Body of pancreas (tissue), 4 donors: ENCODE results near the gene ACTR1A. TPM values are rescaled to one million over a fixed set of nuclear protein-coding genes. Genes with fewer than 3 reads are reported as not detected.

ENCODE experiments used
- ATAC-seq: fragments of 150-250 bp; one replicate; pipeline ENCODE4 v1.9.1; 2016
- DNase-seq, 4 donors: peaks; one replicate each; pipeline ENCODE4 v3.0.0-alpha.2; 2019
- H3K27ac ChIP-seq, 4 donors: fragments of 200-600 bp; sonication (generic); 1 replicate in 3 of 4; 2 replicates in 1 of 4; pipeline versions ENCODE4 v1.5.1 to v1.6.1; 2016 to 2019; ENCODE audit warnings: mild to moderate bottlenecking in 1 of 4, mixed read lengths in 1 of 4, moderate library complexity in 1 of 4
- H3K27me3 ChIP-seq, 2 donors: fragments of 200-600 bp; sonication (generic); one replicate each; pipeline ENCODE4 v1.6.0; 2016; ENCODE audit warnings: mild to moderate bottlenecking in 1 of 2
- H3K36me3 ChIP-seq, 2 donors: fragments of 200-600 bp; sonication (generic); replicated peaks in 1 of 2; 2 replicates each; pipeline ENCODE4 v1.5.1; 2016; ENCODE audit warnings: low read depth in 2 of 2; ENCODE audit not compliant: insufficient read depth in 1 of 2
- H3K4me1 ChIP-seq: fragments of 200-600 bp; sonication (generic); one replicate; pipeline ENCODE4 v1.6.0; 2016
- H3K4me3 ChIP-seq, 2 donors: fragments of 200-600 bp; sonication (generic); 1 replicate in 1 of 2; 2 replicates in 1 of 2; pipeline ENCODE4 v1.5.1; 2016 to 2019
- H3K9me3 ChIP-seq, 3 donors: fragments of 200-600 bp; sonication (generic); 1 replicate in 2 of 3; 2 replicates in 1 of 3; pipeline ENCODE4 v1.5.1; 2016
- POLR2A ChIP-seq, 3 donors: fragments of 450-650 bp; IDR thresholded peaks; one replicate each; pipeline ENCODE4 v1.6.1; 2016; ENCODE audit warnings: antibody characterized with exemption in 3 of 3, mild to moderate bottlenecking in 2 of 3
- WGBS, 2 donors: methylation state at CpG; one replicate each; pipeline ENCODE4 v1.1.5; 2017; 5-methylcytosine and 5-hydroxymethylcytosine counted together
- intact Hi-C: fragments of 100-400 bp; cut with DNase I; formaldehyde crosslinking; loops from one replicate; pipeline ENCODE4 v1.15.1; 2023
- total RNA-seq, 2 donors: library from RNA; depleted of rRNA; stranded (reverse); fragments of >200 nt; gene quantifications; one replicate each; pipeline ENCODE4 v1.1.0, GENCODE V29; 2016
- TF ChIP-seq, protein P1 (sequence below), 7 experiments: fragments of 450-650 bp in 4 of 7; fragments of 200-600 bp in 3 of 7; sonication (generic) in 3 of 7; IDR thresholded peaks; one replicate each; pipeline ENCODE4 v1.5.1; 2016 to 2019; ENCODE audit warnings: antibody characterized with exemption in 7 of 7

Gene ACTR1A
- total RNA-seq, 2 donors from 2014 or later, result 35.5 to 55.0 TPM

GRCh38 chr10:102515724-102516123 lies 13.2 kb upstream of the ACTR1A start:
- intact Hi-C loops, result loop anchor here (10.0 kb wide), 1 partner anchor 69 kb away; no protein-coding TSS in a partner anchor
- Histone ChIP-seq H3K36me3 (peaks cover 0 to 7% of the 10 kb centered on the region in 2 donors), H3K27ac (peak overlapping the region in 2 of 4 donors; percentile 59 to 68), H3K4me1 (peaks cover 13% of the 10 kb centered on the region), H3K4me3 (no peak overlapping the region), H3K27me3 (no peaks in the 10 kb centered on the region), H3K9me3 (no peaks in the 10 kb centered on the region)
- DNase-seq (no peak), ATAC-seq (no peak)
- no peak for TF ChIP-seq POLR2A (IDR thresholded peaks at IDR 0.05)
- 93 to 97% methylated on average over 3 of the region's 3 CpGs for WGBS, 2 donors

DNA sequence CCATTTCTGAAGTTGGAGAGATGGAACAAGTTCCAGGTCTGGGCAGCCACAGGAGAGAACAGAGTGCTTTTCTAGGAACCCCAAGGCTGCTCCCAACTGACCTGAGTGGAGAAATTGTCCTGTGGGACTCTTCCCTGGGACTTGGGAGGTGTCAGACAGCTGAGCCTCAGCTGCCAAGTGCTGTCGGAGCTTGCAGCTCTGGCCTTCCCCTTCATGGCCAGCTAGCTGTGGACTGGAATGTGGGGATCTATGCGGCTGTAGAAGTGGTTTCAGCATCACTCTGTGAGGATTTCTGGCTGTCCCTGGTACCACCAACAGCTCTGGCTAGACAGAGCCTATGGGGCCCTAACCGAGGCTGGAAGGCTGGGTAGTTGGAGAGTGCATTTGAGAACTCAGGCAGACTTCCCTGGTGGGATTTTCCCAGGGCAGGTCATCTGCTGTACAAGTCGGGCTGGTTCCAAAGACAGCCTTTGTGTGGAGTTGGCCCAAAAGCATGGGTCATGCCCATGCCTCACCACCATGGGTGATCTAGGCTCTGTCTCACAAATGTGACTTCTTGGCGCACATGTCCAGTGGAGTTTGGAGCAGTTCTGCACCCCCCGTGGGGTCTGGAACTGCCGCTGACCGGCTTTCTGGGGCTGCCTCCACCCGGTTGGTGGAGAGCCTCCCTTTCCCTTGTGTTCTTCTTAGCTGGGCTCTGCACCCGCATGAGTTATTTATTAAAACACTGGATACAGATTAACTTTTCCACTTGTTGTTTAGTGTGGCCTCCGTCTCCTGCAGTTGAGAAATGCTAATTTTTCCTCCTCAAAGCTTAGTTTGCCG lies 12.2 kb upstream of the ACTR1A start:
- peak in 2 of 4 donors; percentile 23 to 35 for DNase-seq
- TF ChIP-seq, protein P1, sequence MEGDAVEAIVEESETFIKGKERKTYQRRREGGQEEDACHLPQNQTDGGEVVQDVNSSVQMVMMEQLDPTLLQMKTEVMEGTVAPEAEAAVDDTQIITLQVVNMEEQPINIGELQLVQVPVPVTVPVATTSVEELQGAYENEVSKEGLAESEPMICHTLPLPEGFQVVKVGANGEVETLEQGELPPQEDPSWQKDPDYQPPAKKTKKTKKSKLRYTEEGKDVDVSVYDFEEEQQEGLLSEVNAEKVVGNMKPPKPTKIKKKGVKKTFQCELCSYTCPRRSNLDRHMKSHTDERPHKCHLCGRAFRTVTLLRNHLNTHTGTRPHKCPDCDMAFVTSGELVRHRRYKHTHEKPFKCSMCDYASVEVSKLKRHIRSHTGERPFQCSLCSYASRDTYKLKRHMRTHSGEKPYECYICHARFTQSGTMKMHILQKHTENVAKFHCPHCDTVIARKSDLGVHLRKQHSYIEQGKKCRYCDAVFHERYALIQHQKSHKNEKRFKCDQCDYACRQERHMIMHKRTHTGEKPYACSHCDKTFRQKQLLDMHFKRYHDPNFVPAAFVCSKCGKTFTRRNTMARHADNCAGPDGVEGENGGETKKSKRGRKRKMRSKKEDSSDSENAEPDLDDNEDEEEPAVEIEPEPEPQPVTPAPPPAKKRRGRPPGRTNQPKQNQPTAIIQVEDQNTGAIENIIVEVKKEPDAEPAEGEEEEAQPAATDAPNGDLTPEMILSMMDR (IDR thresholded peaks at IDR 0.05), result no peak
- no peak for TF ChIP-seq POLR2A (IDR thresholded peaks at IDR 0.05)
- peak; percentile 72 for ATAC-seq
- Histone ChIP-seq H3K27me3 (no peaks in the 10 kb centered on the region), H3K9me3 (no peaks in the 10 kb centered on the region), H3K36me3 (peaks cover 0 to 7% of the 10 kb centered on the region in 2 donors), H3K27ac (peak overlapping the region in 3 of 4 donors; percentile 51 to 68 (median 59)), H3K4me1 (peaks cover 13% of the 10 kb centered on the region), H3K4me3 (no peak overlapping the region)
- WGBS, 2 donors, result 52 to 72% methylated on average over 8 to 12 of the region's 12 CpGs
- intact Hi-C loops, result loop anchor here (10.0 kb wide), 1 partner anchor 70 kb away; no protein-coding TSS in a partner anchor

GRCh38 chr10:102511583-102512274 lies 9.2 kb upstream of the ACTR1A start:
- intact Hi-C loops, result loop anchor here (10.0 kb wide), 1 partner anchor 73 kb away; no protein-coding TSS in a partner anchor
- H3K27ac ChIP-seq, result no peak overlapping the region
- no peak overlapping the region for H3K4me3 ChIP-seq
- ATAC-seq (no peak), DNase-seq (peak in 1 of 4 donors; percentile 6)
- WGBS, 2 donors, result 69 to 87% methylated on average over 6 of the region's 6 CpGs
- H3K27me3 ChIP-seq, result no peaks in the 10 kb centered on the region
- peaks cover 0 to 7% of the 10 kb centered on the region in 2 donors for H3K36me3 ChIP-seq
- no peaks in the 10 kb centered on the region for H3K9me3 ChIP-seq
- peaks cover 13% of the 10 kb centered on the region for H3K4me1 ChIP-seq
- TF ChIP-seq POLR2A (IDR thresholded peaks at IDR 0.05), result no peak
- TF ChIP-seq, protein P1 (IDR thresholded peaks at IDR 0.05), result no peak

DNA sequence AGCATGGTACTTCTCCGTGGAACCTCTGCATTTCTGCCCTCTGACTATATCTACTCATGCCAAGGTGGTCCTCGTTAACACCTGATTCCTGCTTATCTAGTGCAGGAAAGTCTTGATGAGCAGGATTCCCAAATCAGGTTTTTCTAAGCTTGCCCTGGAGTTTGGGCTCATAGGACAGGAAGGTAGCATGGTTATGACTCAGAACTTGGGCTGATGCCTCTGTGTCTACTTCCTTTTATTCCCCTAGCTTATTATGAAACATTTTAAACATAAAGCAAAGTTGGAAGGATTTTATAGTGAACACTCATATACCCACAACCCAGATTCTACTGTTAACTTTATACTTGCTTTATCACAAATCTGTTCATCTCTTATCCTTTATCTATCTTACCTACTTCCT lies 6.9 kb upstream of the ACTR1A start:
- WGBS, 2 donors, result 45 to 47% methylated on average over 2 of the region's 2 CpGs
- Histone ChIP-seq H3K36me3 (peaks cover 0 to 7% of the 10 kb centered on the region in 2 donors), H3K4me1 (peaks cover 14% of the 10 kb centered on the region), H3K9me3 (no peaks in the 10 kb centered on the region), H3K27ac (no peak overlapping the region), H3K4me3 (no peak overlapping the region), H3K27me3 (no peaks in the 10 kb centered on the region)
- DNase-seq, result peak in 1 of 4 donors; percentile 20
- ATAC-seq, result no peak
- no peak for TF ChIP-seq POLR2A (IDR thresholded peaks at IDR 0.05)
- TF ChIP-seq, protein P1 (IDR thresholded peaks at IDR 0.05), result no peak
- intact Hi-C loops, result no loop called here

- intact Hi-C loops, result no loop called here
- H3K36me3 ChIP-seq, result peaks cover 0 to 7% of the 10 kb centered on the region in 2 donors
- 84 to 100% methylated on average over 1 of the region's 1 CpG for WGBS, 2 donors
These were observed 6.0 kb upstream of the ACTR1A start for GRCh38 chr10:102508506-102508905.

More at GRCh38 chr10:102508506-102508905, 6.0 kb upstream of the ACTR1A start:
- Histone ChIP-seq H3K4me3 (no peak overlapping the region), H3K27ac (no peak overlapping the region), H3K9me3 (no peaks in the 10 kb centered on the region), H3K4me1 (peaks cover 12% of the 10 kb centered on the region), H3K27me3 (no peaks in the 10 kb centered on the region)
- ATAC-seq (no peak), DNase-seq (no peak)
- TF ChIP-seq POLR2A (IDR thresholded peaks at IDR 0.05), result no peak
- TF ChIP-seq, protein P1 (IDR thresholded peaks at IDR 0.05), result no peak
